Progenitor cell of endocrine pancreas (in vitro differentiated cells): ENCODE data around the gene MAP3K14. TPM values are rescaled to one million over a fixed set of nuclear protein-coding genes. Genes with fewer than 3 reads are reported as not detected.

Experiments
- DNase-seq: peaks from one replicate; pipeline ENCODE4 v3.0.0; 2021; ENCODE audit warnings: low spot score; ENCODE audit not compliant: unreplicated experiment
- H3K27ac Mint-ChIP-seq: 2 replicates; pipeline ENCODE4 v1.8.0; 2021; ENCODE audit warnings: mild to moderate bottlenecking, moderate library complexity, mixed read lengths
- H3K27me3 Mint-ChIP-seq: 2 replicates; pipeline ENCODE4 v1.8.0; 2021; ENCODE audit warnings: mixed read lengths
- H3K36me3 Mint-ChIP-seq: 2 replicates; pipeline ENCODE4 v1.8.0; 2022; ENCODE audit warnings: mixed read lengths; ENCODE audit not compliant: insufficient read depth
- H3K4me1 Mint-ChIP-seq: 2 replicates; pipeline ENCODE4 v1.8.0; 2021; ENCODE audit warnings: low read depth, mixed read lengths
- H3K4me3 Mint-ChIP-seq: 2 replicates; pipeline ENCODE4 v1.8.0; 2021; ENCODE audit warnings: low read depth, mild to moderate bottlenecking, moderate library complexity, mixed read lengths
- H3K9me3 Mint-ChIP-seq: 2 replicates; pipeline ENCODE4 v1.8.0; 2021; ENCODE audit warnings: low read depth, mixed read lengths
- CTCF ChIP-seq: fragments of 200-600 bp; sonication (generic); IDR thresholded peaks from one replicate; pipeline ENCODE4 v1.5.0; 2021; ENCODE audit warnings: antibody characterized with exemption, mild to moderate bottlenecking; ENCODE audit not compliant: unreplicated experiment
- total RNA-seq: library from RNA; stranded (reverse); gene quantifications from 2 replicates; pipeline ENCODE4 v1.2.1, GENCODE V29; 2021

Gene MAP3K14
- total RNA-seq, 1 donor from 2014 or later, result 7.8 TPM

DNA sequence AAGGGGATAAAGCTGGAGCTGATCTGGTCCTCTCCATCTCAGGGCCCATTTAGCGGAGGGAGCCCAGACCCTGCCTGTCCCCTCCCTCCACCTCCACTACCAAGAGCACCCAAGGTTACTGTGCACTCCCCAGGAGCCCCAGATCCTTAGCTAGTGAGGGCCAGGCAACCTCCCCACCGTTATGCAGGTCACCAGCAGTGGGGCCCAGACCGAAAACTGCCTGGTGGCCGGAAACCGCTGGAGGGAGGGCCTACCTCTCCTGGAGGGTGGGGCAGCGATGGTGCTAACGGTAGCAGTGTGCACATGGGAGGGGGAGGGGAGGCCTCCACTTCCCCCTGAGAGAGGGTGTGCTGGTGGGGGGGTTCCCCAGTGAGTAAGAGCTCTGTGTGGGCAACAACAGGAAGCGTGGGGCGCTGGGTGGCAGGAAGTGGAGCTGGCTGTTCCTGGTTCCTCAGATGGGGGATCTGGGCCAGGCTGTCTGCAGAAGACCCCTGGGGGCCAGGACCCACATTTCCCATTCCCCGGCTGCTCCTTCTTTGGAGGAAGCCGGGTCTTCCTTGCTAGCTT, 90.8 kb downstream of the MAP3K14 start:
- no peak for DNase-seq
- Mint-ChIP-seq H3K27me3 (peaks cover 63% of the 10 kb centered on the region), H3K4me3 (no peak overlapping the region), H3K4me1 (no peaks in the 10 kb centered on the region), H3K9me3 (no peaks in the 10 kb centered on the region), H3K27ac (no peak overlapping the region), H3K36me3 (no peaks in the 10 kb centered on the region)
- TF ChIP-seq CTCF, result no peak

GRCh38 chr17:45225051-45225700, 91.6 kb downstream of the MAP3K14 start:
- TF ChIP-seq CTCF, result no peak
- Mint-ChIP-seq H3K27me3 (peaks cover 68% of the 10 kb centered on the region), H3K4me1 (no peaks in the 10 kb centered on the region)

DNA sequence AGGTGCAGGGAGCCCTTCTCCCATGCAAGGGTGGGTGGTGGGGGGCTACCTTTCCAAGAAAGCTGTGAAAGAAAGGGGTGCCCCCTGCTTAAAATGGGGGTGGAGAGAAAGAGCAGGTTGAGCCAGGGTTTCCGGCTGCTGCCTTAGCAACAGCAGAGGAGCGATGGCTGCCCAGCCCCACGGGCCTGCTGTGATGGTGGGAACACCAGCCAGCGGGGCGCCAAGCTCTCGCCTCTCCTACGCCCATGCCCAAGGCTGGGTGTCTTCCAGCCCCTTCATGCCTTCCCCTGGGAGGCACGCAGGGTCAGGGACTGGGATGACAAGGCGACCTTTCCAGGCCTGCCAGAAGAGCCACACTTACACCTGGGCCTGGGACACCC, 92.2 kb downstream of the MAP3K14 start:
- no peak overlapping the region for H3K4me3 Mint-ChIP-seq
- peaks cover 68% of the 10 kb centered on the region for H3K27me3 Mint-ChIP-seq
- no peaks in the 10 kb centered on the region for H3K9me3 Mint-ChIP-seq
- H3K4me1 Mint-ChIP-seq, result no peaks in the 10 kb centered on the region
- no peak for DNase-seq
- no peak for TF ChIP-seq CTCF
- H3K27ac Mint-ChIP-seq, result no peak overlapping the region
- H3K36me3 Mint-ChIP-seq, result no peaks in the 10 kb centered on the region

More at GRCh38 chr17:45225051-45225700, 91.6 kb downstream of the MAP3K14 start:
- Mint-ChIP-seq H3K9me3 (no peaks in the 10 kb centered on the region), H3K4me3 (no peak overlapping the region), H3K27ac (no peak overlapping the region), H3K36me3 (no peaks in the 10 kb centered on the region)
- DNase-seq, result no peak

- Mint-ChIP-seq H3K4me3 (no peak overlapping the region), H3K27ac (no peak overlapping the region), H3K9me3 (no peaks in the 10 kb centered on the region), H3K4me1 (no peaks in the 10 kb centered on the region), H3K36me3 (no peaks in the 10 kb centered on the region), H3K27me3 (peaks cover 74% of the 10 kb centered on the region)
- no peak for TF ChIP-seq CTCF
- no peak for DNase-seq
Observed at GRCh38 chr17:45223539-45224528, 93.0 kb downstream of the MAP3K14 start.

DNA sequence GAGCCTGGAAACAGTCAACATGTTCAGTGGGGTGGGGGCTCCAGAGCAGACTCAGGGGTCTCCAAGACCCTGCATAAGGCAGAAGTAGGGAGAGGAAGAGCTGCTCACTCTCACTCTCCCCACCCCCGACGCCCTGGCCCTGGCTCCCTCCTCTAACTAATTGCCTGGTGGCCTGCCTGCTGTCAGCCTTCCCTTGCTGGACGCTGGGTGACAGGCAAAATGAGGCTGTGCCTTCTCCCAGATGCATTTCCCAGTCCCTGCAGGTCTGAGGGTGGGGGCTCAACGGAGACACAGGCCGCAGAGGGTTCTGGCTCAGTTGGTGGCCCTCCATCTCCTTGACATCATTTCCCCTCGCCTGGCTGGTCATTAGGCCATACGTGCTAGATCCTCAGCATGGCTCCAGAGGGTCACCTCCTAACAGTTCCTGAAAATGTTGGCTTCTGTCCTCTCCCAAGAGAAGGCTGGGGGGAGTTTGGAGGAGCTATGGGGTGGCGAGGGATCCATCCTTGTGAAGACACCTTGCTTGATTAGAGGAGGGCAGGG, 93.8 kb downstream of the MAP3K14 start:
- no peak for DNase-seq
- H3K9me3 Mint-ChIP-seq, result no peaks in the 10 kb centered on the region
- H3K4me1 Mint-ChIP-seq, result no peaks in the 10 kb centered on the region
- peak overlapping the region; percentile 61 for H3K4me3 Mint-ChIP-seq
- TF ChIP-seq CTCF, result no peak
- peaks cover 72% of the 10 kb centered on the region for H3K27me3 Mint-ChIP-seq
- H3K36me3 Mint-ChIP-seq, result no peaks in the 10 kb centered on the region
- no peak overlapping the region for H3K27ac Mint-ChIP-seq
